CD4-positive, alpha-beta T cell treated with Interleukin-12 subunit alpha and Interleukin-12 subunit beta, for 1 hour (primary cell): Measurements from ENCODE around the gene NRXN2.
"Not testable (repeated sequence)": the region's sequence is repeated elsewhere in the genome, so short reads cannot be mapped to it uniquely, and the experiment has no call there.

Source experiments
- DNase-seq: peaks from one replicate; pipeline ENCODE4 v3.0.0-alpha.2; 2020

Gene NRXN2

DNA sequence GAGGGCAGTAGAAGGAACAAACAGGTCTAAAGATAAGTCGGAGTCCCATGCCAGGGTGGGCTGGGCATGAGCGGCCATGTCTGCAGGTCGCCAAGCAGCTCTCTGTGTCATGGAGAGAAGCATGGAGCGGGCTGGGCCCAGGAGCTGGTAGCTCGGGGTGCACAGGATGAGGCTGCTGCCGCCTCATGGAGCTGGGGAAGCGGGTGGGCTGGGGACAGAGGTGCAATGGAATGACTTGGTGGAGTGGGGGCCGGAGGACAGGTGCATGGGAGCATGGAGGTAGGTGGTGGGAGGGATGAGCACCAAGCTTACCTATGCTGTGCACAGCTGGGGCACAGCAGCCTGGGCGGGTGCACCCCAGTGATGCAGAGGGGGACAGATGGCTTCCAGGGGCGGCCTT lies 3.6 kb downstream of the NRXN2 start:
- no peak for DNase-seq

DNA sequence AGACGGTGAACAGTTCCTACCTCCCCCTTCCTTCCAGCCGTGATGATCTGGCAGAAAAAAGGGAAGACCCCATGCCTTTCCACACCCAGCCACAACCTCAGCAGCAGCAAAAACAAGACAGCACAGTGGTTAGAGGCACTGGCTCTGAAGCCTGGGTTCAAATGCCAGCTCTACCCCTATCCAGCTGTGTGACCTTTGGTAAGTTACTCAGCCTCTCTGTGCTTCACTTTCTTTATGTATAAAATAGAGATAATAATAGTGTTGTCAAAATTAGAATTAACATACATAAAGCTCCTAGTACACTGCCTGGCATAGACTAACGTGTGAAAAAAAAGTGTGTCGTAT lies 4.2 kb downstream of the NRXN2 start:
- no peak for DNase-seq

DNA sequence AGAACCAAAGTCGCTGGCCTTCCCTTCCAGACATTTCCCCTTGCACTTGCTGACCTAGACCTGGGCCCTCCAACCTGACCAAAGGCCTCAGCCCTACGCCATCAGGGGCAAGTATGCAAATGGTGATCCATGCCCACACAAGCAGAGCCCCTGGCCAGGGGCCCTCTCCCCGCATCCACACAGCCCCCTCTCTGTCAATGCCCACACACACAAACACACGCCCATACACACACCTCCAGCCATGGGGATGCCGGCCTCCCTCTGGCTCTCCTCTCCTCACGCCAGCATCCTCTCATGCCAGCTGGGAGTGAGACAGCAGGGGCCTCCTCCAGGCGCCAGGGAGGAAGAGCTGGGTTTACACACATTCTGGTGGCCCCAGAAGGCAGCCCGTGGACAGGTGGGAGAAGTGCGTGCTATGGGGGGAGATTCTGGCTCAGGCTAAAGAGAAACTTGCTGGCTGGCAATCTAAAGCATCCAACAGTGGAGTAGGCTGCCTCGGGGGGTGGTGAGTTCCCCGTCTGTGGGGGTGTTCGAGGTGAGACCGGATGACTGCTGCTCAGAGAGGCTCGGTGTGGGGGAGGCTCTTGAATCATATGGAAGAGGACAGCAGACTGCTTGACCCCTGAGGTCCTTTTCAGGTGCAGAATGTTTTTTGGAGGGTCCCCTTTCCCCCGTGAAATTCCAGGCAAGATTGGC lies 4.8 kb downstream of the NRXN2 start:
- no peak for DNase-seq

GRCh38 chr11:64717268-64717578 lies 5.8 kb downstream of the NRXN2 start:
- no peak for DNase-seq

GRCh38 chr11:64716473-64717267 lies 6.3 kb downstream of the NRXN2 start:
- no peak for DNase-seq

DNA sequence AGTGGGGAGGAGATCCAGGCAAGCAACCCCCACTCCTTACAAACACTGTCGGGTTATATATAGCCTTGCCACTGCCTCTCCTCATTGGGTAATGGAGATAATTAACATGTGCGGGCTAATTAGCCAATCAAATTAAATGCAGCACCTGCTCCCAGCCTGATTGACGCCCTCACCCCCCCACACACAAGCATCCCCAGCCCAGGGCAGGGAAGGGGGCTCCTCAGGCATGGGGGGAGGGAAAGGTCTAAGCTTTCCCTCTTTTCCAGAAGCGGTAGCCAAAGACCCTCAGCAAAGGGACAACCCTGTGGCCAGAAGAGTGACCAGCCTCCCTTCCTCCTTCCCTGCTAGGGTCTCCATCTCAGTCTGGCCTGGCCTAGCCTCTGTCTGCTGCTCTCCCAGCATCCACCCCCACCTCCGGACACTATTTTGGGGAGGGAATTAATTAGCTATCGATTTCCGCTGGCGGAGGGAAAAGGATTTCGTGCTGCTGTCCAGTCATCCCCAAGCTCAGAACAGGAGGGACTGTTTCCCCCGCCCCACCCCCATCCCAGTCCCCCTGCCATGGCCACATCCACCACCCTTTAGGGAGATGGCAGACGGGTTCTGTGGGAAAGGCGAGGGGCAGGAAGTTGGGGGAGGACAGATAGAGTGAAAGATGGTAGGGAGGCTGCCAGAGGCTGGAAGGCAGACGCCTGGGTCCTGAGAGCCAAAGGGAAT lies 7.1 kb downstream of the NRXN2 start:
- DNase-seq: no peak

DNA sequence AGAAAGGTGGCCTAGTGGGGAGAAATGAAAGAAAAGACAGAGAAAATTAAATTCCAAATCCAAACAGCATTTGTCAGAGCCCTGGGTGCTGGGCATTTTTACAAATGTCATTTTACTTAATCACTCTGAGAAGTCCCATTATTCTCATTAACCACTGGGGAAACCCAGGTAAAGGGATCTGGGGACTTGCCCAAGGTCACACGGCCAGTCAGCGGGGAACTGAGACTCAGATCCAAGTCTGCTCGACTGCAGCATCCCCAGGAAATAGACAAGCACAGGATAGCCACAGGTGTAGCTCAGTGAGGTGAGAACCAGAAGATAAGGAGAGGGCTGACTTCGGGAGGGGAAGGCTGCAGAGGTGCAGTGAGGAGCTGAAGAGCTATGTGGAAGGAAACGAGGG lies 7.9 kb downstream of the NRXN2 start:
- DNase-seq: no peak

GRCh38 chr11:64714666-64715065 lies 8.3 kb downstream of the NRXN2 start:
- DNase-seq: no peak

GRCh38 chr11:64713781-64714363 lies 9.1 kb downstream of the NRXN2 start:
- DNase-seq: no peak

- DNase-seq: peak; percentile 19
These were observed 9.8 kb downstream of the NRXN2 start for GRCh38 chr11:64713016-64713707.

- DNase-seq: peak; percentile 20
These were observed 10.5 kb downstream of the NRXN2 start for GRCh38 chr11:64712430-64713015.

- no peak for DNase-seq
These were observed 11.0 kb downstream of the NRXN2 start for GRCh38 chr11:64711956-64712362.

DNA sequence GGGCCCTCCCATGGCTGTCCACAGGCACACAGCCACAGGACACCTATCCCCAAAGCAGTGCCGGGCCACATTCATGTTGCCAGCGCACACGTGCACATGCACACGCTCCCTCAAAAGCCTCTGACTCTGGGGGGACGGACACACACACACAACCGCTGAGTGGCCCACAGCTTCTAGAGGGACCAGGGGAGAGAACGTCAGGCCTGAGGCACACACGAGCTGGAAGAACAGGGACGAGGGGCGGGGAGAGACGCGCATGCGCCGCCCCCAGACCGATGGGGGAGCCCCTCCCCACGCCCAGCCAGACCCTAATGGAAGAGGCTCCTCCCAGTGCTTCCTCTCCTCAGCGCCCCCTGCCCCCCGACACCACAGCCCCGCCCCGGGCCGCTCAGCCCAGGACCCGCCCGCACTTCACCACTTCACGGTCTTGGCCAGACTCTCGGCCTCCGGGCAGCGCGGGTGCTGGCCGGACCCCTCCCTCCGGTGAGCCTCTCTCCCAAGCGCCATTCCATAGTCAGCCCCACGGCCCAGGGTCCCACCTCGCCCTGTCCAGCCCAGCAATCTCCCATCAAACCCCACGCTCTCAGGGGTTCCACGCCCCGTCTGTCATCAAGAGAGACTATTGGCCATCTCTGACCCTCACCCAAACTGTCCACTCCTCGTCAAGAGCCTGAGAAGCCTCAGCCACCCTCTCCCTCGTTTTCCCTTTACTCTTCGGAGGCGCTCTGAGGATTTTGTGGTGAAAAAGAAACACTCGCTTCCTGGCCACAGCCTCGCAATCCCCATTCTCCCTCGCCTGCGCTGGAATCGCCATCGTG lies 11.7 kb downstream of the NRXN2 start:
- no peak for DNase-seq

- no peak for DNase-seq
These were observed 12.4 kb downstream of the NRXN2 start for GRCh38 chr11:64710418-64711137.

GRCh38 chr11:64705501-64705900 lies 17.5 kb downstream of the NRXN2 start:
- no peak for DNase-seq

GRCh38 chr11:64703048-64703447 lies 19.9 kb downstream of the NRXN2 start:
- no peak for DNase-seq

DNA sequence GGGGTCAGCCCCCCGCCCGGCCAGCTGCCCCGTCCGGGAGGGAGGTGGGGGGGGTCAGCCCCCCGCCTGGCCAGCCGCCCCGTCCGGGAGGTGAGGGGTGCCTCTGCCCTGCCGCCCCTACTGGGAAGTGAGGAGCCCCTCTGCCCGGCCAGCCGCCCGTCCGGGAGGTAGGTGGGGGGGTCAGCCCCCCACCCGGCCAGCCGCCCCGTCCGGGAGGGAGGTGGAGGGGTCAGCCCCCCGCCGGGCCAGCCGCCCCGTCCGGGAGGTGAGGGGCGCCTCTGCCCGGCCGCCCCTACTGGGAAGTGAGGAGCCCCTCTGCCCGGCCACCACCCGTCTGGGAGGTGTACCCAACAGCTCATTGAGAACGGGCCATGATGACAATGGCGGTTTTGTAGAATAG lies 21.0 kb downstream of the NRXN2 start:
- DNase-seq: not testable (repeated sequence)

DNA sequence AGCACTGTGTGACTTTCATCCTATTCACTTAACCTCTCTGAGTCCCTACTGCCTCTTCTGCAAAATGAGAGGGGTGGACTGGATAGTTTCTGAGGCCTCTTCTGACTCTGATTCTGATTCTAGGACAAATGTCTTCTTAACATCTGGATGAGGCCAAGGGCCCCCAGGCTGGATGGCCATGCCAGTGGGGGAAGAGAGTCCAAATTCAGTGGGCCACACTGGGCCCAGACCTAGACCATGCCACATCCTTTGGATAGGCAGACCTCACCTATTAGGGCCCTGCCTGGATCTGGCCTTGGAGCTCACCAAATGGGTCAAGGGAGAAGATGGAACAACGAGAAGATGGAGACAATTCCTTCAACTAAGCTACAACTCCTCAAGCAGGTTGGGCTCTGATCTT lies 24.6 kb downstream of the NRXN2 start:
- no peak for DNase-seq

- DNase-seq: no peak
These were observed 25.2 kb downstream of the NRXN2 start for GRCh38 chr11:64697663-64698375.

- DNase-seq: no peak
These were observed 27.0 kb downstream of the NRXN2 start for GRCh38 chr11:64696045-64696444.
